Liver (tissue), 9 donors: ENCODE data around the gene PCDH9. TPM values are rescaled to one million over a fixed set of nuclear protein-coding genes. Genes with fewer than 3 reads are reported as not detected.

Experiments
- DNase-seq: peaks from one replicate; pipeline ENCODE4 v3.0.0-alpha.2; 2017; ENCODE audit warnings: low spot score
- H3K27ac ChIP-seq, 2 donors: one replicate each; pipeline ENCODE4 v1.7.0; 2013; ENCODE audit warnings: inconsistent platforms in 2 of 2, low read length in 2 of 2, control low read depth in 1 of 2, low read depth in 1 of 2, mild to moderate bottlenecking in 1 of 2
- H3K27me3 ChIP-seq, 4 donors: one replicate each; pipeline versions ENCODE4 v1.6.1 to v1.7.0; 2013; ENCODE audit warnings: low read length in 3 of 4, inconsistent platforms in 1 of 4, mild to moderate bottlenecking in 1 of 4, moderate library complexity in 1 of 4; ENCODE audit not compliant: control insufficient read depth in 4 of 4, insufficient read depth in 4 of 4
- H3K36me3 ChIP-seq, 4 donors: one replicate each; pipeline versions ENCODE4 v1.6.1 to v1.7.0; 2013; ENCODE audit warnings: low read length in 3 of 4, mild to moderate bottlenecking in 3 of 4, low read depth in 1 of 4, moderate library complexity in 1 of 4; ENCODE audit not compliant: control insufficient read depth in 4 of 4, insufficient read depth in 3 of 4
- H3K4me1 ChIP-seq, 4 donors: one replicate each; pipeline versions ENCODE4 v1.6.1 to v1.7.0; 2013; ENCODE audit warnings: low read length in 3 of 4, mild to moderate bottlenecking in 3 of 4, moderate library complexity in 1 of 4; ENCODE audit not compliant: control insufficient read depth in 4 of 4, insufficient read depth in 4 of 4
- H3K4me3 ChIP-seq, 3 donors: one replicate each; pipeline versions ENCODE4 v1.6.1 to v1.7.0; 2013; ENCODE audit warnings: low read length in 3 of 3, control low read depth in 1 of 3, low read depth in 1 of 3, mild to moderate bottlenecking in 1 of 3
- H3K9ac ChIP-seq, 2 donors: one replicate each; pipeline ENCODE4 v1.7.0; 2013; ENCODE audit warnings: low read length in 2 of 2, mild to moderate bottlenecking in 2 of 2, moderate library complexity in 2 of 2, control low read depth in 1 of 2, low read depth in 1 of 2
- H3K9me3 ChIP-seq, 4 donors: one replicate each; pipeline versions ENCODE4 v1.6.1 to v1.7.0; 2013; ENCODE audit warnings: low read length in 3 of 4; ENCODE audit not compliant: control insufficient read depth in 4 of 4
- EGR1 ChIP-seq, 2 donors: IDR thresholded peaks; 2 replicates each; pipeline ENCODE4 v1.6.1; 2016 to 2018; ENCODE audit warnings: antibody characterized with exemption in 2 of 2, low read depth in 2 of 2
- FOXA2 ChIP-seq: IDR thresholded peaks from 2 replicates; pipeline ENCODE4 v1.6.1; 2016; ENCODE audit warnings: antibody characterized with exemption
- GABPA ChIP-seq, 2 donors: IDR thresholded peaks in 1 of 2; conservative IDR thresholded peaks in 1 of 2; 2 replicates each; pipeline ENCODE4 v1.6.1; 2016; ENCODE audit warnings: antibody characterized with exemption in 2 of 2, mild to moderate bottlenecking in 1 of 2, moderate library complexity in 1 of 2
- HNF4G ChIP-seq: IDR thresholded peaks from 2 replicates; pipeline ENCODE4 v1.6.1; 2016; ENCODE audit warnings: antibody characterized with exemption
- JUND ChIP-seq, 2 donors: IDR thresholded peaks; 2 replicates each; pipeline ENCODE4 v1.6.1; 2016; ENCODE audit warnings: antibody characterized with exemption in 2 of 2
- MAX ChIP-seq: IDR thresholded peaks from 2 replicates; pipeline ENCODE4 v1.6.1; 2016; ENCODE audit warnings: antibody characterized with exemption
- NR2F2 ChIP-seq: IDR thresholded peaks from 2 replicates; pipeline ENCODE4 v1.6.1; 2016; ENCODE audit warnings: antibody characterized with exemption
- RAD21 ChIP-seq, 2 donors: IDR thresholded peaks; 2 replicates each; pipeline ENCODE4 v1.6.1; 2016; ENCODE audit warnings: antibody characterized with exemption in 2 of 2, mild to moderate bottlenecking in 2 of 2
- REST ChIP-seq: IDR thresholded peaks from 2 replicates; pipeline ENCODE4 v1.6.1; 2016; ENCODE audit warnings: antibody characterized with exemption, mild to moderate bottlenecking
- RXRA ChIP-seq, 2 donors: IDR thresholded peaks; 2 replicates each; pipeline ENCODE4 v1.6.1; 2017 to 2018; ENCODE audit warnings: antibody characterized with exemption in 2 of 2, mild to moderate bottlenecking in 1 of 2
- SP1 ChIP-seq: IDR thresholded peaks from 2 replicates; pipeline ENCODE4 v1.6.1; 2018; ENCODE audit warnings: antibody characterized with exemption, mild to moderate bottlenecking
- YY1 ChIP-seq: IDR thresholded peaks from 2 replicates; pipeline ENCODE4 v1.6.1; 2016; ENCODE audit warnings: antibody characterized with exemption, mild to moderate bottlenecking
- WGBS: extraction: QIAGEN DNeasy Blood & Tissue Kit; methylation state at CpG from one replicate; pipeline ENCODE4 v1.1.7; 2013; 5-methylcytosine and 5-hydroxymethylcytosine counted together
- polyA plus RNA-seq, 2 donors: library from polyadenylated mRNA; stranded (reverse) in 1 of 2; unstranded in 1 of 2; fragments of 200-250 nt in 1 of 2; fragments of >200 nt in 1 of 2; fragmentation: Nextera tagmentation in 1 of 2; extraction: Ambion mirVana in 1 of 2; gene quantifications; one replicate each; pipeline versions ENCODE4 v1.2.1 to v1.2.3, GENCODE V29; 2013 to 2015
- total RNA-seq, 2 donors: library from RNA; depleted of rRNA; stranded (reverse); fragments of >200 nt; gene quantifications; one replicate each; pipeline ENCODE4 v1.2.3, GENCODE V29; 2014
- TF ChIP-seq, protein P1 (sequence below): IDR thresholded peaks from 2 replicates; pipeline ENCODE4 v1.6.1; 2016; ENCODE audit warnings: antibody characterized with exemption
- TF ChIP-seq, protein P2 (sequence below): fragments of 150-350 bp; IDR thresholded peaks from 2 replicates; pipeline ENCODE4 v1.5.1; 2017; ENCODE audit warnings: improper control_type of control experiment, low read depth, low read length; ENCODE audit not compliant: missing input control
- donor health status: healthy.
- donor health status: healthy.
- donor health status: healthy.
- donor health status: healthy.
- donor health status: healthy.

PCDH9 gene
- total and polyA plus RNA-seq, 4 donors, result 0.90 to 4.0 (median 2.2) TPM

DNA sequence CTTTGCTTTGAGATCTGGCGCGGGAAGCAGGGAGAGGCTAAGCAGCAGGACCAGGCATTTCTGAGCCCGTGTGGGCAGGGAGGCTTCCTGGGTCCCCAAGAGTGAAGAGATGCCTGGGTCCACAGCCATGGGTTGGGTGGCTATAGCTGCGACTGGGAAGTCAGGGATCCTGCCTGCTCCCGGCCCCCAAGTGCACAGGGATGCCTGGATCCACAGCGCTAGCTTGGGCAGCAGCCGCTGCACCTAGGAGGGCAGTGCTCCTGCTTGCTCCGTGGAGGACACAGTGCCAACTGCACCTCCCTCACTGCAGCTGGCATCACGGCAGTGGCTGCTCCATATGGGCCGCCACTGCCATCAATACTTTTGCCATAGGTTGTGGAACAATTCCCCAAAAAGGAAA, 384.7 kb downstream of the PCDH9 start:
- TF ChIP-seq FOXA2, result no peak
- TF ChIP-seq RXRA (IDR thresholded peaks at IDR 0.05), result no peak
- no peak for TF ChIP-seq REST
- no peak for TF ChIP-seq NR2F2
- H3K36me3 ChIP-seq, result no peaks in the 10 kb centered on the region
- H3K27ac ChIP-seq, result no peak overlapping the region
- no peak overlapping the region for H3K4me3 ChIP-seq
- WGBS, result 93% methylated on average over 10 of the region's 10 CpGs
- no peaks in the 10 kb centered on the region for H3K4me1 ChIP-seq
- peaks cover 0 to 3% (median 0%) of the 10 kb centered on the region in 4 donors for H3K27me3 ChIP-seq
- H3K9ac ChIP-seq, result no peak overlapping the region
- no peak for DNase-seq
- no peaks in the 10 kb centered on the region for H3K9me3 ChIP-seq

DNA sequence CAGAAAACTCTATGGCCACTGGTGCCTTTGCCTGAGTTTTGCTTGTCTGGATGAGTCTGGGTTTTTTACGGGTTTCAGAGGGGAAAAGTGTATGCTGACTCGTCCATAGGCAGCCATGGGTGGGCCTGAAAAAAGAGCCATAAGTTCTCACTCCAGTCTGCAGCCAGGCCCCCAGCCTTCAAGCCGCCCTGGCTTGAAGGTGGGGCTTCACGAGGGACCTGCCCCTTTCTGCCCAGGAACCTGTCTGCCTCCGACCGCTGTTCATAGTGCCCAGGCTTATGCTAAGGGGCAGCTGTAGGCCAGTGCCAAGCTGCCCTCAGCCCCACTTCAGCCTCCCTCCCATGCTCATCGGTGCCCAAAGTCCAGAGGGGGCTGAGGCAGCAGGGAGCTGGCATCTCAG, 385.2 kb downstream of the PCDH9 start:
- H3K27ac ChIP-seq, result no peak overlapping the region
- H3K4me1 ChIP-seq, result no peaks in the 10 kb centered on the region
- 85% methylated on average over 7 of the region's 7 CpGs for WGBS
- no peaks in the 10 kb centered on the region for H3K9me3 ChIP-seq
- no peak overlapping the region for H3K4me3 ChIP-seq
- DNase-seq, result no peak
- TF ChIP-seq NR2F2 (no peak), EGR1 (IDR thresholded peaks at IDR 0.05; ENCODE audit: low read depth in 2 of 2) (no peak), SP1 (no peak), FOXA2 (no peak), RAD21 (IDR thresholded peaks at IDR 0.05) (no peak), RXRA (IDR thresholded peaks at IDR 0.05) (no peak), GABPA (IDR thresholded peaks at IDR 0.05 in 1 of 2, conservative IDR thresholded peaks at IDR 0.05 in 1 of 2) (no peak), MAX (no peak), YY1 (no peak), JUND (IDR thresholded peaks at IDR 0.05) (no peak), HNF4G (no peak)
- TF ChIP-seq, protein P1, sequence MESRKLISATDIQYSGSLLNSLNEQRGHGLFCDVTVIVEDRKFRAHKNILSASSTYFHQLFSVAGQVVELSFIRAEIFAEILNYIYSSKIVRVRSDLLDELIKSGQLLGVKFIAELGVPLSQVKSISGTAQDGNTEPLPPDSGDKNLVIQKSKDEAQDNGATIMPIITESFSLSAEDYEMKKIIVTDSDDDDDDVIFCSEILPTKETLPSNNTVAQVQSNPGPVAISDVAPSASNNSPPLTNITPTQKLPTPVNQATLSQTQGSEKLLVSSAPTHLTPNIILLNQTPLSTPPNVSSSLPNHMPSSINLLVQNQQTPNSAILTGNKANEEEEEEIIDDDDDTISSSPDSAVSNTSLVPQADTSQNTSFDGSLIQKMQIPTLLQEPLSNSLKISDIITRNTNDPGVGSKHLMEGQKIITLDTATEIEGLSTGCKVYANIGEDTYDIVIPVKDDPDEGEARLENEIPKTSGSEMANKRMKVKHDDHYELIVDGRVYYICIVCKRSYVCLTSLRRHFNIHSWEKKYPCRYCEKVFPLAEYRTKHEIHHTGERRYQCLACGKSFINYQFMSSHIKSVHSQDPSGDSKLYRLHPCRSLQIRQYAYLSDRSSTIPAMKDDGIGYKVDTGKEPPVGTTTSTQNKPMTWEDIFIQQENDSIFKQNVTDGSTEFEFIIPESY, result no peak
- TF ChIP-seq, protein P2, sequence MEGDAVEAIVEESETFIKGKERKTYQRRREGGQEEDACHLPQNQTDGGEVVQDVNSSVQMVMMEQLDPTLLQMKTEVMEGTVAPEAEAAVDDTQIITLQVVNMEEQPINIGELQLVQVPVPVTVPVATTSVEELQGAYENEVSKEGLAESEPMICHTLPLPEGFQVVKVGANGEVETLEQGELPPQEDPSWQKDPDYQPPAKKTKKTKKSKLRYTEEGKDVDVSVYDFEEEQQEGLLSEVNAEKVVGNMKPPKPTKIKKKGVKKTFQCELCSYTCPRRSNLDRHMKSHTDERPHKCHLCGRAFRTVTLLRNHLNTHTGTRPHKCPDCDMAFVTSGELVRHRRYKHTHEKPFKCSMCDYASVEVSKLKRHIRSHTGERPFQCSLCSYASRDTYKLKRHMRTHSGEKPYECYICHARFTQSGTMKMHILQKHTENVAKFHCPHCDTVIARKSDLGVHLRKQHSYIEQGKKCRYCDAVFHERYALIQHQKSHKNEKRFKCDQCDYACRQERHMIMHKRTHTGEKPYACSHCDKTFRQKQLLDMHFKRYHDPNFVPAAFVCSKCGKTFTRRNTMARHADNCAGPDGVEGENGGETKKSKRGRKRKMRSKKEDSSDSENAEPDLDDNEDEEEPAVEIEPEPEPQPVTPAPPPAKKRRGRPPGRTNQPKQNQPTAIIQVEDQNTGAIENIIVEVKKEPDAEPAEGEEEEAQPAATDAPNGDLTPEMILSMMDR, result no peak
- H3K36me3 ChIP-seq, result no peaks in the 10 kb centered on the region
- peaks cover 0 to 3% (median 0%) of the 10 kb centered on the region in 4 donors for H3K27me3 ChIP-seq
- H3K9ac ChIP-seq, result no peak overlapping the region
